Inferior parietal cortex (tissue), 1 donor: ENCODE data around the gene IKBKE.

ENCODE experiments used
- DNase-seq: peaks from one replicate; pipeline ENCODE4 v3.0.0-alpha.2; 2016; ENCODE audit errors: extremely low spot score

The IKBKE gene

DNA sequence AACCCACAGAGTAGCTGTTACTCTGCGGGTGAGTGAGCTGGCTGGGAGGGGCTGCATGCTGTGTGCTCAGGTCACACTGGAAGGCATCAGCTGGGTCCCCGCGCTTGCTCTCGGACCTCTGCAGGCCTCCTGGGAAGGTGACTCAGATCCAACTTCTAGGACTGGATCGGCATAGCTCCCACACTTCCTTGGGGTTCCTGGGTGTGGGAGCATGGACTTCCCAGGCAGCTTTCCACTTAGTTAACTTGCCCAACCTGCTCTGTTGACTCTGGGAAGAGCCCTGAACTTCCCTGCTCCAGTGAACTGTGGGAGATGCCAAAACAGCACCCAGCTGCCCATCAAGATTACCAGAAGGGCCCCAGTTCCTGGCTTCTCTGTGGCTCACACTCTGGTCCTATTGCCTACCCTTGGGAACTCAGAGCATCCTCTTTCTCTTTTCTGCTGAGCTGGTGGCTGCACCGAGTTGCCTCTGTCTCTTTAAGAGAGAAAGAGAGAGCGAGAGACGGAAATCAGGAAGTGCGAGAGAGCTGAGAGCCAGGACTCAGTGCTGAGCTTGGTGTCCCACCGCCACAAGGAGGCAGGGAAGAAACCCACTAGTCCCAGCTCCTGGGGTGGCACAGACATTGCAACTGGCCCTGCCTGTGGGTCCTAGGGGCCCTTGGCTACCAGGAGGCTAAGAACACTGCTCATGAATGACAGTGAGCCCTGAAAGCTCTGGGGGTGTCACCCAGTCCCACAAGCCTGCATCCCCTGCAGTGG is at the start of gene IKBKE:
IKBKE (plus strand) TSS at position 544 of the 759 bp plus-strand sequence. CDS start 2,752 bp downstream, outside the sequence.
- peak; percentile 65 for DNase-seq

DNA sequence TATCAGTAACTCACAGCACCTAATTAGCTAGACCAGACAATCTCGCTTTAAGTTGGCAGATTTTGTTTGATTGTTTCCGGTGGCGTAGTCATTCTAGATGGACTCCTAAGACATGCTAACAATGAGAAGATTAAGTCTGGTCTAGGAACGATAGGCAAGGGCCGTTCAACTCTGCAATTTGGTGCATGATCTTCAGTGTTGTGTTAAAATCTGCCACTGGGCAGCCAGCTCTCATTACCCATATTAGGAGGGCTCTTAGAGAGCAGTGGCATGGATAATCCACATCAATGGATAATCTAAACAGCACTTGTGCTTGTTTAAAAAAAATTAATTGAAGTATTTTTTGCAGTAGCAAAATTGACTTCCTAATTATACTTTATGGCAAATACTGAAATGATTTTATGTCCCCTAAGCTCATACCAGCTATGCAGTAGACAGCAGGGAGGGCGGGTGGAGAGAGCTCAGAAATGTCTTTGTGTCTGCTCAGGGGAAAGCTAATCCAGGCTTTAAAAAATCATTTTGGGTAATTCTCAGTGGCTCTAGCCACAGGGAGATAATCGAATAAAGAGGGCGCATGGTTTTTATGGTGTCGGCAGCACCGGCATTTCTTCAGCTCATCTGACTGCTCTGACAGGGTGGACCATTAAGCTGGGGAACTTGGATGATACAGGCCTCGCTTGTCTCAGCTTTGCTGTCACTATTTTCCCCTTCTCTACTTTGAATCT is 48.5 kb upstream of the IKBKE start:
- no peak for DNase-seq

DNA sequence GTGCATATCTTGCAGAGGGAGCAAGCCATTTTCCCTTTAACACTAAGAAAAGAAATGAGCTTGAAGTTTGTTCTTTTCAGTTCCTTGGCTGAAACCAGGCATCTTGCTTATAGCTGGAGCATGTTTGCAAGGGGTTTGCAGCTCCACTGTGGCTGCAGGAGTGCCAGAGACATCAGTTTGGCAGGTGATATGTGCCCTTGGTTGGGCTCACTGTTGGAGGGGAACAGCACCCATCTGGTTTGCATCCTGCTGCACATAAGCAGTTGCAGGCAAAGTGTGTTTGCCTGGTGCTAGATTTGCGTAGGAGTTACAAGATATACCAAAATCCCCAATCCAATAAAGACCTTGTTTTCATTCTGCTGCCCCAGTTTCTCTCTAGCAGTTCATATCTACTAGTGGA is 47.8 kb upstream of the IKBKE start:
- no peak for DNase-seq

DNA sequence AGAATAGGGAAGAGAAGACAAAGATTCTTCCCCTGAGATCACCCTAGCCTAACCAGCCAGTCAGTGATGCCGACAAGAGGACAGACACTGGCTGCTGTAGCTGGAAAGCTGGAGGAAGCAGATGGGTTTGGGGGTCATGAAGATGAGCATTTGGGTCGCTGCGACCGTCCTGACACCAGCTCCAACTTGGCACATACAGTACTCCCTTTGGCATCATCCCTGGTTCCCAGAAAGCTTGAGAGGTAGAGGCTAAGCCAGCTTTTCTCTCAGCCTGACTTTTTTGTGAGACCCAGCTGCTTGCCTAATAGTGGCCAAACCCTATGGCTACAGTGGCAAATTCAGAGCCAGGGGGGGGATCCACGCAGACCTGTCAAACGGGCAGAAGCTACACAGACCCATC is 43.0 kb upstream of the IKBKE start:
- no peak for DNase-seq

DNA sequence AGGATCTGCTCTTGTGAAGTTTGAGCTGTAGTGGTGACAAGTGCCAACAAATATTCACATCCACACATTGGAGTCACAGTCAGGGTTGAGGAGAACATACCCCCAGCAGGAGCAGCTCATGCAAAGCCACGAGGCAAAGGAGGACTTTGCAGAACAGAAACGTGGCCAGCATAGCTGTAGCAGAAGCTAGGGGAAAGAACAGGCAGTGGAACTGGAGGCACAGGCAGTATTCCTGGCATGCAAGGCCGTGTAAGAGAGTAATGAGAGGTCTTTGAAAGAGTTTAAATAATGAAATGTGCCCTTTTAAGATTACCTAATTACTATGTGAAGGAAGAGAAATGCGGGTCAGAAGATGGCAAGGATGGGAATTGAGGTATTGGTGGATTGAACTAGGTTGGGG is 40.9 kb upstream of the IKBKE start:
- no peak for DNase-seq

DNA sequence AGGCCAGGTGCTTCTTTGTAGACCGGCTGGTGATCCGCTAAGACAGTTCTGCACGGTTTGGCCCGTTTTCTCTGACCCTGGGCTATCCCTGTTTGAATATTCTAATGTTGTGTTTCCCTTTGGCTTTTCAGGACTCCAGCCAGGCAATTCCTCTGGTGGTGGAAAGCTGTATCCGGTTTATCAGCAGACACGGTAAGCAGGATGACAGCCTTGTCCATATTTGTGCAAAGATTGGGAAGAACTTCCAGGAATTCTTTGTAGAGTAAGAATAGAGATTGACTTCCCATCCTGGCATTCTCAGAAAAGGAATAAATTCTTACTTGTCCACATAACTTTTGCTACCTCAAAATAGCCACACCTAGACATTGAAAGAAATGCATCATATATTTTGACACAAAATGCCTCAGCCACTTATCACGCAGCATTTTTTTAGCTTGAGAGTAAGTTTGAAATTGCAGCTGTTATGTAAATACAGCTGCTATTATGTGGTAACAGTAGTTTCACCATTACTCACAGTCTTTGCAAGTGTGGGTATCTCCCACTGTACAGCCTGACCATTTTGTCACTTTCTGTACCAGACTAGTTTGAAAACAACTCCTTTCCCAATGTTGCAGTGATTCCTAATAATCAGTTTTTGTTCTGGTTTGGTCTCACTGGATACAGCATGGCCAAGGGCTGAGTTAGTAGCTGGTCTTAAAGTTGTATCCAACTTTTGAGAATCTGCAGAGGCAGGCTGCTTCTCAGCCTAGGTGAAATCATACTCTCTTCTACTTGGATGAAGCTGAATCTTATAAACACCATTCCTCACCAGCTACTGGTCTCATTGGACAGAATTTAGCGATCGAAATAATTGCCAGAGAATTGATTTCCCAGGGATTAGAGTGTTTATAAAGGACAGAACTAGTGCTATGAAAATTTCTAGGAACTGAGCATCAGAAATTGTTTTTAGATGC is 40.0 kb upstream of the IKBKE start:
- DNase-seq = no peak

DNA sequence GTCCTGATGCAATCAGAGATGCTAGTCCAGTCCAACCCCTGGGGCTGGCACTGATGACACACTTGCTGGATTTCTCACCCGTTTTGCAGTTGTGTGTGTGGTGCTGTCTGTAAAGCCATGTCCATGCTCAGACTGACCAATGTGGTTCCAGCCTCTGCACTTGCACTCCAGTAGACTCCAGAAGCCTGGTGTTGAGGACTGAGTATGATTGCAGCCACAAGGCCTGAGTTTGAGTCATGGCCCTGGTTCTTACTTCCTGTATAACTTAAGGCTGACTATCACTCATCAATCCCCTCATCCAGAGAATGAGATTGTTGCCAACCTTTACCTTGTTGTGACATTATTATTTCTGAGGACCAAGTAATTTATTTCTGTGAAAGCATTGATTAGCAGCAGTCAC is 34.8 kb upstream of the IKBKE start:
- no peak for DNase-seq

DNA sequence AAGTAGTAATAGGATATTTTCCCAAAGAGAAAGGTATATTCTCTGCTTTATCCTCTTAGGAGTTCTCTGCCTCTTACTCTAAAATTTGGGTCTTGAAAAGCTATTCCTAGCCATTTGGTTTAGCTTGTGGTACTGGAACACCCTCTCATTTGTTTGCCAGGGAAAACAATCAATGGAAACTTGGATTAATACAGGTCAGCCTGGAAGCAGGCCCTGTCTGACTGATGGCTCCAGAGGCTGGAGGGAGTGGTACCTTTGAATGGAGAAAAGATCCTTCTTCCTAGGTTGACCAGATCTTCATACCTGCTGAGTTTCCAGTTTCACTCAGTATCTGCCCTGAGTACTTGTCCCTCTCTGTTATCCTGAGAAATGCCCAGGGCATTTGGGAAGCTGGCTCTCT is 31.7 kb upstream of the IKBKE start:
- DNase-seq = no peak

DNA sequence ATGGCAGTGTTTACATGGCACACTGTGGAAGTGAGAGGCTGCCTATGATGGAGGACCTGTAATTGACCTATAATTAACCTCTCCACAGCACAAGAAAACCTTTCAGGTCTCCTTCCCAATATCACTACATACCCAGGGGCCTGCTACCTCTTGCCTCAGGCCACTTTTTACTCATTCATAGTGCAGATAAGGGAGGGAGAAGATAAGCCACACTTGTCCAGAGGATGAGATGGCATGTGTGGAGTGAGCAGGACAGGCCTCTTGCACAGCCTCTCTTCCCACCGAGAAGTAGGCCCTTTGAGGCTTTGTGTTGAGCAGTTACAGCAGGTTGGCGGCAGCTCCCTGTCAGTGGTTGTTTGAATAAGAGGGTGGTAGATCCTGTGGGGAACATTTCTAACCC is 31.1 kb upstream of the IKBKE start:
- DNase-seq = no peak

DNA sequence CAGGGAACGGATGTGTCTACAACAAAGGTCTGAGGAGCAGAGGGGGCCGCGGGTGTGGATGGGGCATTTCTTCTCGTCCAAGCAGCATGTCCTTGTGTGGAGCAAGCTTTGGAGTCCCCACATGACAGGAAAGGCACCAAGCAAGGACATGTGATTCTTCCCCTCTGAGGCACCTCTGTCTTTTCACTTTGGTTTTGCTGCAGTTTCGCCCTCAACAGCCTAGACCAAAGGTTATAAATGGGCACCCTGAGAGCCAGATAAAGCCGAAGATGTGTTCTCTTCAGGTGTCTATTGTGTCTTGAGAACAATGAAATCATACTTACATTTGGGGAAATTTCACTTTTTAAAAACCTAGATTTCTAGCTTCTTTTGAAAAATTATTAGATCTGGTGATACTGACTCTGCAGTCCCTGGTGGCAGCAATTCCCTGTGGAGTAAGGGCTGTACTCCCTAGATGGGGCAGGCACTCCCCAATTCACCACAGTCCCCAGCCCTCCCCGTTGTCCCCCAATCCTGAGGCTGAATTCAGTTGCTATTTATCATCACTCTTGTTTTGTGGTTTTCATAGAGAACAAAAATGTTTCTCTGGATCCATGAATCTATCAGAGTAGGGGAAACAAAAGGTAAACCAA is 28.8 kb upstream of the IKBKE start:
- no peak for DNase-seq

DNA sequence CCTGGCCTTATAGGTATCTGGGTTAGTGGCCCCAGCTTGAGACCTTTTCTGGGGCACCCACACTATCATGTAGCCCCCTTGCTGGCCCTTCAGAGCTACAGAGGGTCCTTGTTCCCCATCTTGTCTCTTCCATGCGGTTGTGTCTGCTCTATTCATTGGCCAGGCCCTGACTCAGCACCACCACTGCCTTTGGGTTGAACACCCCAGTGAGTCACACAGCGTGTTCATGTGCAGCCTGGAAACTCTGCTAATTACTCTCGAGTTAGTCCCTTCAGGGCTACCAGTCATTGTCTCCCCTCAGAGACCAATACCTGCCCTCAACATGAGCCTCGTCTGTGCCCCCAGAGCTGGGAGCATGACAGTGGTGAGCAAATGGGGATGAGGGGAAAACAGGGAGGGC is 28.2 kb upstream of the IKBKE start:
- DNase-seq = no peak

DNA sequence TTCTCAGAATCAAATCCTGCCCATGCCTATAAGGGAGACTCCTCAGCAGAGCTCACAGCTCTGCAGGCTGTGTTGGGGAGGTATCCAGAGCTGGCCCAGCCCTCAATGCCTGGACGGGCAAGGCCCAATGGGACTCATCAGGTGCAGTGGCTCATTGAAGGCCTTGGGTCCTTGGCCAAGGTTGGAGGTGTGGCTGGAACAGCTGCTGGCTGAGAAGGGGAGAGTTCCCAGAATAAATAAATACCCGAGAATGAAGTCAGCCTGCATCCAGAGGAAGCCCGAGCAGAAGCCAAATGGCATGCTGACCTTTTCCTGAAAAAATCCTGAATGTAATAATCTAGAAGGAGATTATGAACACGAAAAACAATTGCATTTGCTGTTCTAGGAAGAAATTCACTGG is 25.2 kb upstream of the IKBKE start:
- DNase-seq = no peak

DNA sequence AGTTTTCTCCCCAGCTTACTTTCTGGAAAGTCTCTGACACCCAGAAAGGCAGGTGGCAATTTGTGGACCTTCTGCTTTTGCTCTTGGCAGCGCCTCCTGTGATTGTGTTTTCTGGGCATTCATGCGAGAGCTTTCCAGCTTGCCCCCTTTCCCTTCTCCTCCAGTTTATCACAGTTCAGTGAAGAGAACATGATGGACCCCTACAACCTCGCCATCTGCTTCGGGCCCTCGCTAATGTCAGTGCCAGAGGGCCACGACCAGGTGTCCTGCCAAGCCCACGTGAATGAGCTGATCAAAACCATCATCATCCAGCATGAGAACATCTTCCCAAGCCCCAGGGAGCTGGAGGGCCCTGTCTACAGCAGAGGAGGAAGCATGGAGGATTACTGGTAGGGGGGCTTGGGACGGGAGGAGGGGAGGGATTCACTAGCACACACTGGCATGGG is 24.3 kb upstream of the IKBKE start:
- DNase-seq = no peak

DNA sequence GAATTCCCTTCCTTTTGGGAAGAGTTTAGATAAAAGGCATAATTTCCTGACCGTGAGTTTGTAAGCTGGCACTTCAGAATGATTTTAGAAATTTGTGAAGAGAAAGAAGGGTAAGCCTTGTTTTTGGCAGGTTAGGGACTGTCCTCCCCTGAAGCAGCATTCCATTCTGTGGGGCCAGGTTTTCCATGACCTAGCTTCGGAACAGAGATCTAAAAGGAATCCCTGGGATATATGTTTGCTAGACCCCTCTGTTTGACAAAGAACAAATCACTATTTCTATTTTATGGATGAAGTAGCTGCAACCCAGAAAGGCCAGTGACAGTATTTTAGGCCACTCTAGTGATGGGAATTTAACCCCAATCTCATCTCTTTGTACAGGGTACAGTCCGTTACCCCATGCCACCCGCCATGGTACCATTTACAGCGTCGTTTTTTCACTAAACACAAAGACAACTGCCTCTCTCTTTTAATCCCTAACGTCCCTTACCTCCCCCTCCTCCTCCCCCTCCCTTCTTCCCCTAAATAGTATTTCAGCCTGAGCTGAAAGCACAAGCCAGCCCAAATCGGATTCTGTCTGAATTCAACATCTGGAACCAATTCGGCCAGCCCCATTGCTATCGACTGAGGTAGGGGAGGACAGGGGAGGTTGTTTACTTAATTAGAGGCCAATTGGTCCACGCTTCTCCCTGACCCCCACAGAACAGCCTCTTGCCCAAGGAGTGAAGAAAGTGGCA is 23.4 kb upstream of the IKBKE start:
- DNase-seq = no peak

DNA sequence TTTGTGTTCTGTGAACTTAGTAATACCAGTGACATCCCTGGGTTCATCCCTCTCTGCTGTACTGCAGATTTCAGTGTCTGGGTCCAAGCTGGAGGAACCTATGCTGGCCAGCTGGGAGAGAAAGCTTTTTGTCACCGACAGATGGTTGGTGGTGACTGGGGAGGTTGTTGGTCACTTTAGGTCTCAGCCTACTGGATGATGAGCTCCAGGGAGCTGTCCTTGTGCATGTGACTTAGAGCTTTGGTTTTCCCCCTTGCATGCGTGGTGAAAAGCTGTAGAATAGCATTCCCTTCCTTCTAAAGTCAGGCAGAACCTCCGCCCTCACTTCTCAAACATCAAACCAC is 22.9 kb upstream of the IKBKE start:
- DNase-seq = no peak

DNA sequence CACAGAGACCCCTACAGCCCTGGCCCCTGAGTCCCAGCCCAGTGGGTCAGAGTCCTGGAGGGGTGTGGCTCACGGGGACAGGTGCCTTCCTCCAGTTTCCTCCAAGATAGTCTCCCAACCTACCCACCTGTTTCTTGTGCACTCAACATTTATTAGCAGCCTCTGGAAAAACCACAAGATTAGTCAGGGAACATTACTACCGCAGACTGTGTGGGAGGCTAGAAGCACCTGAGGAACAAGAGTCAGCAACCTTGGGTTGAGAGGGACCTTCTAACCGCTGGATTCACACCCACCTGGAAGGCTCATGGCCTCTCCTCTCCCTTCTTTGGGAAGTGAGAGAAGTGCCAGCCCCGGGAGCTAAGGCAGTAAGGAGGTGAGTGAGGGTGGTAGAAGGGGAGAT is 22.5 kb upstream of the IKBKE start:
- no peak for DNase-seq

DNA sequence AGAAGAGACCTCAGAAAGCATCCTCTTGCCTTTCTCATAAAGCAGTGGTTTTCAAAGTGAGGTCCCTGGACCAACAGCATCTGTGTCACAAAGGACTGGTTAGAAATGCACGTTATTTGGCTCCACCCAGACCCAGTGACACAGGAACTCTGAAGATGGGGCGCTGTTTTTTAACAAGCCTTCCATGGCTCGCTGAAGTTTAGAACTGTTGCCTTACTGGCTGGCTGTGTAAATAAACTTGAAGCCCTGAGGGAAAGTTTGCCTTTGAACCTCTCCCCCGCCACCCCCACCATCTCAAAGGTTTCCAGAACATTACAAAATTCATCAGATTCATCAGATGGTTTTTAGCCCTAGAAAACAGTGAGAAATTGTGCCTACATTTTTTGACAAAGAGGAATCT is 21.8 kb upstream of the IKBKE start:
- no peak for DNase-seq

DNA sequence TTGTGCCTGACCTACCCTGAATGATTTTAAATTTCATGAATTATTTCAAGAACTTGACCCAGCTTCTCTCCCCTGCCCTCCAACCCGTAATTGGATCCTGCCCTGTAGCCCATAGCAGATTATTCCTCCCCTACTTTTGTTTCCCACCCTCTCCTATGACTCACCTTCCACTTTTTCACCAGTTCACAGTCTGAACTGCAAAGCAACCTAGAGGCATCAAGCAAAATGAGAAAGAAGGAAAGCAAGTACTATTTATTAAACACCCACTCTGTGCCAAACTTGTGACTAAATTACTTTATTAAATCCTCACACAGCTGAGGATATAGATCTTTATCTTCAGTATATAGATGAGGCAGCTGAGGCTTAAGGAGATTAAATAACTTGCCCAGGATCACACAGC is 20.7 kb upstream of the IKBKE start:
- no peak for DNase-seq

DNA sequence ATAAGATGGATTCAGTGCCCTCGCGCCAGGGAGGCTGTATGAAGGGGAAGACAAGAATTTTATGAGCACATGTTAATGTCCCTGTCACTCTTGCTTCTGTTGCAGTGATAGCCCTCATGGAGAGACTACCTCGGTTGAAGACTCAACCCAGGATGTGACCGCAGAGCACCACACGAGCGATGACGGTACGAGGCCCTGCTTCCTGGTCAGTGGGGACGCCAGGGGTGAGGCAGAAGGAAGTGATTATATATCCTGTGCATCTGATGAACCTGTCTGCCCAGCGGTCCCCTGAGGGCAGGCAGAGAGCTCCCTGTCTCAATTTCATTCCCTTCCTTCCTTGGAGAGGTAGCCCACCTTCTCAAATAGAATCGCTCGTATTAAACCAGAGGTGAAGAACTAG is 20.0 kb upstream of the IKBKE start:
- no peak for DNase-seq

DNA sequence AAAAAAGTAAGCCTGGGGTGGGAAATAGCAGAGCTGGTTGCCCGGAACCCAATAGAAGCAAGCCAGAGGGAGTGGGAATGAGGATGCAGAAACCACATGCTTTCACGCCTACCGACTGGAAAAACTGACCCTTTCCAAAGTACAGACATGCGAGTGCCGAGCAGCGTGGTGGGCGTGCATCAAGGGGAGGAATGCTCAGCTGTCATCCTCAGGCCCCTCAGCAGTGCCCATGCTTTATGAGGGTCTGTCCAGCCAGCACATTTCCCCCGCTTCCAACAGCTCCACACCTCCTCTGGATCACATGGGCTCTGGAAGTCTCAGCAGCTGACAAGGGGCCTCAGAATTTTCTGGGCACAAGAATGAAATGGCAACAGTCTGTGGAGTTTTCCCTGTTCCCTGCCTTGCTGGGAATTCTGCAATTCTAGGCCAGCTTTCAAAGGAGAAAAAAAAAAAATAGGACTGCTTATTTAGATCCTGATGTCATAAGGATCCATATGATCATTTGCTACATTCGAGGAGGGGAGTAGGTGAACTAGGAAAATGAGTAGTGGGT is 19.1 kb upstream of the IKBKE start:
- DNase-seq = no peak

DNA sequence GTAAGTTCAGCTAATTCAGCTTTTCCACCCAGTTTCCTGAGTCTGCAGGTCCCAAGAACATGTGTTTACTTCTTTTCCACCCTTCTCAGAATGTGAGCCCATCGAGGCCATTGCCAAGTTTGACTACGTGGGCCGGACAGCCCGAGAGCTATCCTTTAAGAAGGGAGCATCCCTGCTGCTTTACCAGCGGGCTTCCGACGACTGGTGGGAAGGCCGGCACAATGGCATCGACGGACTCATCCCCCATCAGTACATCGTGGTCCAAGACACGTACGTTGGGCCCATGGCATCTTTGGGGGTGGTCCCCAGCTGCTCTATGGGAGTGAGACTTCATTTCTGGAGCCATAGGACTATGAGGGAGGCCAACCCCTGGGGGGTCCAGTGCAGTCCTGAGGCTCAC is 17.2 kb upstream of the IKBKE start:
- DNase-seq = no peak
